GM21360 (cell line): ENCODE measurements around the gene DLG2.
"Not testable (repeated sequence)": the region's sequence is repeated elsewhere in the genome, so short reads cannot be mapped to it uniquely, and the experiment has no call there.

ENCODE experiments used
- ATAC-seq: cut with Tn5 transposase; IDR thresholded peaks from one replicate; pipeline ENCODE4 v1.9.1; 2021; ENCODE audit warnings: mild to moderate bottlenecking, moderate library complexity; ENCODE audit not compliant: unreplicated experiment

Gene DLG2

DNA sequence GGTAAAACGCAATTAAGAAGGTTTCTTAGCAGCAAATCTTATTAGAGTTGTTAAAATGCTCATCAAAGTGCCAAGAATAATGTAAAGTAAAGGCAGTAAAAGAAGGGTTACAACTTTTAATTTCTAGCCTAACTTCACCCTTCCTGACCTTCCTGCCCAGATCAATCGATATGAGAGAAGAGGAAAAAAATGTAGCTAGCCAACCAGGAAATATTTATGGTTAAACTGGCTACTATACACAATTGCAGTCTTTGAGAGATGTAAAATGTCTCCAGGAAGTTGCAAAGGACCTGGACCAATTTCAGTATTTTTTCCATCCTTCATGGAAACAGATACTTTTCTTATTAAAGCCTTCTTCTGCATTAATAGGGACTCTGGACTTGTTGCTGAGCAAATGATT, 2199.2 kb downstream of the DLG2 start:
- no peak for ATAC-seq

DNA sequence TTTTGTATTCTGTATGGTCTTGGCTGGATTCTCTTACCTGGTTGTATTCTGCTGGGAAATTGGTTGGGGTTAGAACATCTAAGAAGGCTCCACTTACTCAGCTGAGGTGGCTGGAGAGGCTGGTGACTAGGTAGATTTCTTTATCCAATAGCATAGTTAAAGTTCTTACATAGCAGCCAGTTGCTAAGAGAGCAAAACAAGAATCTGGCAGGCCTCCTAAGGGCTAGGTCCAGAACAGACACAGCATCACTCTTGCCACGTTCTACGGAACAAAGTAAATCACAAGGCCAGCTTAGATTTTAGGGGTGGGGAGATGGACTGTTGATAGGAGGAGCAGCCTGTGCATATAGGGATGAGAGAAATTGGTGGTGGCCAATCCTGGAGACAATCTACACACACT, 2199.6 kb downstream of the DLG2 start:
- no peak for ATAC-seq

- no peak for ATAC-seq
Measured at GRCh38 chr11:83425137-83425466, 2202.0 kb downstream of the DLG2 start.

DNA sequence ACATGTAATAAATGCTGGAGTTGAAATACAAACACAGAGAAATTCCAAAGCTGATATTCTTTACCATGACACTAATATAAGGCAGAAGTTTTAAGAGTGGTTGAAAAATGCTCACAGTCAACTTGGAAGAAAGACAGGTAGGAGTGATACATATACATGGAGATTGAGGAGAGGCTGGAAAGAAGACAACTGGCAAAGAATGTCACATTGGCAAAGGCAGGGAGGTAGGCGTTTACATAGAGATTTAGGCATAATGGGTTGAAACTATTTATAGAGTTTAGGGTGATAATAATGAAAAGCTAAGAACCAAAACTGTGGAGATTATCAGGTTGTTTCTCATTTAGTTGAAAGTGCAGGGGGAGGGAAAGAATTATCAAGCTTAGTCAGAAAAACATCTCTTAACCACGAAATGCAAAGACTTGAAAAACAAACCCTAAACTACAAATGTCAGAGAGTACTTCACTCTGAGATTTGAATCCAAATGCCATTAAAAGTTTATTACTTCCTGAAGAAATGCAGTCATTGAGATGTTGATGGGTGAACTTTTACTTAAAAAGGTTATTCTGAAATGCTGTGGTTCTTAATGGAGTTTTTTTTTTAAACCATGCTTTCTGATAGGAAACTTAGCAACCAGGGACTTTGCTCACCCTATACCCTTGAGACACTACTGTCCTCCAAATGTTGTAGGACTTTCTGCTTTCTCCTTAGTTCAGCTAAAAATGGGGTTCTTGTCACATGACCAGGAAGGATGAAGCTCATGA, 2202.6 kb downstream of the DLG2 start:
- no peak for ATAC-seq

GRCh38 chr11:83422641-83423040, 2204.5 kb downstream of the DLG2 start:
- ATAC-seq: not testable (repeated sequence)

GRCh38 chr11:83410605-83411565, 2216.3 kb downstream of the DLG2 start:
- no peak for ATAC-seq

- ATAC-seq: no peak
Measured at GRCh38 chr11:83409891-83410290, 2217.3 kb downstream of the DLG2 start.

GRCh38 chr11:83409476-83409875, 2217.7 kb downstream of the DLG2 start:
- ATAC-seq: no peak

GRCh38 chr11:83408946-83409345, 2218.2 kb downstream of the DLG2 start:
- no peak for ATAC-seq
